Measurements from ENCODE around the gene KLHL18.

GRCh38 chr3:47380601-47381316 is 98.0 kb downstream of the KLHL18 start, which contains the start of gene PTPN23:
- no peak for TF ChIP-seq EZH2phosphoT487 (IDR thresholded peaks at IDR 0.05; ENCODE audit: borderline replicate concordance, low read depth, low read length)
- no peak for TF ChIP-seq CTCF (conservative IDR thresholded peaks at IDR 0.05; ENCODE audit: low read length)

Measured in OCI-LY7 (cell line).